22Rv1 (cell line): Measurements from ENCODE around the gene MEF2A.

ENCODE experiments used
- CTCF ChIP-seq: fragments of 450-650 bp; IDR thresholded peaks from 2 replicates; pipeline ENCODE4 v1.5.1; 2017; ENCODE audit warnings: mild to moderate bottlenecking
- ZFX ChIP-seq: fragments of 450-650 bp; IDR thresholded peaks from 2 replicates; pipeline ENCODE4 v1.6.1; 2017; ENCODE audit warnings: antibody characterized with exemption, borderline replicate concordance

DNA sequence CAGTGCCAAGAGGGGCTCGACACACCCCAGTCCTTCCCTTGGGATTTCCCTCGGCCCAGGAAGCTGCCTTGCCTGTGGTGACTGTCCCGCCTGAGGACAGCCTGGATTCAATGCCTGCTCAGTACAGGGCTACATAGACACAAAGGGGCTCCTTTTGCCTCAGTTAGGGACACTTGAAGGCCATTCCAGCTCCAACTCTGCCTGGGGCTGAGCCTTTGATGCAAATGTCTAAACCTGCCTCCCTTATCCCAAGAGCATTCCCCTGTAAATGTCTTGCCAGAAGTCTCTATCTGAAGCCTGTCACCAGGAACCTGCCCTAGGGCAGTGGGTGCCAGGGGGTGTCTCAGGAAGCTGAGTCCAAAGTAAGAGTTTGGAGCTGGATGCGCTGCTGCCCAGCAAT lies 186.8 kb downstream of the MEF2A start:
- TF ChIP-seq ZFX (no peak), CTCF (no peak)
